Right lobe of liver (tissue), 6 donors: ENCODE data around the gene PTPN6. TPM values are rescaled to one million over a fixed set of nuclear protein-coding genes. Genes with fewer than 3 reads are reported as not detected.

Source experiments
- ATAC-seq, 4 donors: fragments of 200-7000 bp; cut with Tn5 transposase; one replicate each; pipeline ENCODE4 v1.9.1; 2020; ENCODE audit warnings: mild to moderate bottlenecking in 4 of 4, moderate library complexity in 4 of 4
- DNase-seq, 3 donors: peaks; one replicate each; pipeline ENCODE4 v3.0.0-alpha.2; 2020
- H3K27ac ChIP-seq, 3 donors: fragments of 200-600 bp; one replicate each; pipeline ENCODE4 v1.8.0; 2022
- H3K27me3 ChIP-seq, 2 donors: fragments of 200-600 bp; one replicate each; pipeline ENCODE4 v1.8.0; 2022
- H3K36me3 ChIP-seq, 4 donors: fragments of 200-600 bp; sonication (generic) in 1 of 4; one replicate each; pipeline versions ENCODE4 v1.5.1 to v1.8.0; 2017 to 2022; ENCODE audit warnings: control low read depth in 1 of 4
- H3K4me1 ChIP-seq, 4 donors: fragments of 200-600 bp; sonication (generic) in 1 of 4; one replicate each; pipeline versions ENCODE4 v1.5.1 to v1.8.0; 2017 to 2022; ENCODE audit warnings: control low read depth in 1 of 4
- H3K4me3 ChIP-seq, 3 donors: fragments of 200-600 bp; one replicate each; pipeline ENCODE4 v1.8.0; 2022
- H3K9me3 ChIP-seq, 4 donors: fragments of 200-600 bp; sonication (generic) in 1 of 4; one replicate each; pipeline versions ENCODE4 v1.5.1 to v1.8.0; 2017 to 2022; ENCODE audit warnings: control low read depth in 1 of 4
- CTCF ChIP-seq, 4 donors: fragments of 200-600 bp in 3 of 4; fragments of 450-650 bp in 1 of 4; IDR thresholded peaks; one replicate each; pipeline versions ENCODE4 v1.5.1 to v1.8.0; 2016 to 2022; ENCODE audit warnings: antibody characterized with exemption in 4 of 4, mild to moderate bottlenecking in 2 of 4
- POLR2A ChIP-seq: fragments of 450-650 bp; IDR thresholded peaks from one replicate; pipeline ENCODE4 v1.6.1; 2017; ENCODE audit warnings: antibody characterized with exemption, mild to moderate bottlenecking
- WGBS: methylation state at CpG from one replicate; pipeline ENCODE4 v1.1.6; 2018; ENCODE audit warnings: low coverage, low lambda C conversion rate; ENCODE audit not compliant: insufficient coverage; ENCODE audit errors: missing lambda C conversion rate; 5-methylcytosine and 5-hydroxymethylcytosine counted together
- intact Hi-C, 2 donors: fragments of 100-400 bp; cut with DNase I; formaldehyde crosslinking; loops; one replicate each; pipeline versions ENCODE4 v1.11.2 to v1.14.1; 2022
- total RNA-seq, 6 experiments: library from RNA; depleted of rRNA in 2 of 6; stranded (reverse); fragments of >200 nt in 2 of 6; fragmentation: NEBNext Ultra II Directional in 3 of 6; extraction: Animal tissue kit (Norgen Biotek cat#: 25700) in 3 of 6; gene quantifications; one replicate each; pipeline versions ENCODE4 v1.1.0 to v1.2.4, GENCODE V29; 2016 to 2023
- donor health status: DM: no; HTN: yes; CAD: no.
- donor health status: DM: no; HTN: no; CAD: no.
- donor health status: DM: no; HTN: no; CAD: no.
- donor health status: DM: no; HTN: yes; CAD: no.
- donor health status: DM: no; HTN: yes; CAD: no.

Gene PTPN6
- total RNA-seq, 6 experiments from 2014 or later: 12.1 to 30.6 (median 19.4) TPM

DNA sequence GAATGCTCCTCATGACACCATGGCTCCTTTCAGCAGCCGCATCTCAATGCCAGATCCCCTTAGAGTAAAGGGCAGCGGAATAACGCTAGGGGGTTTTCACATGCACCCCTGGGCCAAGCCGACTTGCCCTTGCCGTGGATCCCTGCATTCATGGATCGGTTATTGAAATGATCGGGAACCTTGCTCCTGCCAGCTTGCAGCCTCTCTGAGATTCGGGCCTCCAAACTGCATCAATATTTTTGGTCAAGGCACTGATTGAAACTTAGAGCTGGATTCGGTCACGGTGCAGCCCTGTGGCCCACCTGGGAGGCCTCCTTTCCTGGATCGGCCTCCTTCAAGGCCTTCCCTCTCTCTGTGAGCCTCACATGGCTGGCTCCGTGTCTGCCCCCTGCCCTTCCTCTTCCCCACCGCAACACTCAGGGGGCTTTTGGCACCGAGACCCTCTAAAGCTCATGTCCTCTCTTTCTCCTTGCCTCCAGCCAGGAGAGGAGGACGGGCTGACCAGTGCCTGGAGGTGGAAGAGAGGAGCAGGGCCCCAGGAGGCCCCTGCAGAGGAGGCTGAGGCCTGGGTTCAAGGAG is 1.8 kb downstream of the PTPN6 start:
- Histone ChIP-seq H3K27me3 (no peaks in the 10 kb centered on the region), H3K27ac (peak overlapping the region; percentile 15 to 80 (median 77)), H3K9me3 (no peaks in the 10 kb centered on the region), H3K4me1 (no peaks in the 10 kb centered on the region), H3K36me3 (no peaks in the 10 kb centered on the region), H3K4me3 (peak overlapping the region; percentile 27 to 48 (median 31))
- intact Hi-C loops: loop anchor here in 1 of 2 donors (10.0 kb wide), 1 partner anchor 142 kb away; the partner anchor contains the start of gene C1R
- TF ChIP-seq CTCF (IDR thresholded peaks at IDR 0.05) (no peak), POLR2A (no peak)
- ATAC-seq: no peak
- WGBS: 48% methylated on average over 4 of the region's 15 CpGs
- DNase-seq: peak in 1 of 3 donors; percentile 32

- 52% methylated on average over 12 of the region's 24 CpGs for WGBS
- Histone ChIP-seq H3K9me3 (no peaks in the 10 kb centered on the region), H3K4me1 (no peaks in the 10 kb centered on the region), H3K36me3 (no peaks in the 10 kb centered on the region), H3K27ac (peak overlapping the region; percentile 15 to 80 (median 77)), H3K4me3 (peak overlapping the region; percentile 27 to 48 (median 31)), H3K27me3 (no peaks in the 10 kb centered on the region)
- intact Hi-C loops: loop anchor here in 1 of 2 donors (10.0 kb wide), 1 partner anchor 141 kb away; the partner anchor contains the start of gene C1R
- ATAC-seq (peak; percentile 36 to 67 (median 46)), DNase-seq (peak; percentile 61 to 77 (median 63))
- TF ChIP-seq POLR2A (peak; percentile 57), CTCF (IDR thresholded peaks at IDR 0.05) (no peak)
Observed at GRCh38 chr12:6953442-6954315, 2.5 kb downstream of the PTPN6 start.

- Histone ChIP-seq H3K36me3 (no peaks in the 10 kb centered on the region), H3K27me3 (no peaks in the 10 kb centered on the region), H3K27ac (peak overlapping the region in 2 of 3 donors; percentile 12 to 77), H3K4me3 (no peak overlapping the region), H3K4me1 (no peaks in the 10 kb centered on the region), H3K9me3 (no peaks in the 10 kb centered on the region)
- ATAC-seq (no peak), DNase-seq (peak in 1 of 3 donors; percentile 51)
- WGBS: 81% methylated on average over 9 of the region's 21 CpGs
- intact Hi-C loops: loop anchor here in 1 of 2 donors (10.0 kb wide), 1 partner anchor 140 kb away; the partner anchor contains the start of gene C1R
- TF ChIP-seq POLR2A: no peak
- TF ChIP-seq CTCF (IDR thresholded peaks at IDR 0.05): no peak
Observed at GRCh38 chr12:6954316-6955107, 3.4 kb downstream of the PTPN6 start.
